Fibroblast of the aortic adventitia (primary cell): ENCODE measurements around the gene MCAT. TPM values are rescaled to one million over a fixed set of nuclear protein-coding genes. Genes with fewer than 3 reads are reported as not detected.

ENCODE experiments used
- DNase-seq: peaks from one replicate; pipeline ENCODE4 v3.0.0-alpha.2; 2010; ENCODE audit warnings: low read depth
- H3K4me3 ChIP-seq: 2 replicates; pipeline ENCODE4 v1.5.1; 2011; ENCODE audit warnings: low read depth, mild to moderate bottlenecking, control low read depth, low read length, moderate library complexity
- CTCF ChIP-seq: IDR thresholded peaks from 2 replicates; pipeline ENCODE4 v1.5.1; 2011; ENCODE audit warnings: mild to moderate bottlenecking, low read length, control low read depth, inconsistent platforms; ENCODE audit not compliant: insufficient read depth
- total RNA-seq: library from RNA; depleted of rRNA; stranded (reverse); fragments of >200 nt; gene quantifications from 2 replicates; pipeline ENCODE4 v1.2.3, GENCODE V29; 2012; ENCODE audit warnings: low replicate concordance

The MCAT gene
- total RNA-seq, 1 donor: 12.2 TPM

GRCh38 chr22:43168471-43169309, 25.5 kb upstream of the MCAT start:
- no peak for TF ChIP-seq CTCF
- H3K4me3 ChIP-seq: no peak overlapping the region
- DNase-seq: peak; percentile 61

GRCh38 chr22:43167001-43167589, 23.9 kb upstream of the MCAT start:
- DNase-seq: no peak
- TF ChIP-seq CTCF: no peak
- H3K4me3 ChIP-seq: no peak overlapping the region

DNA sequence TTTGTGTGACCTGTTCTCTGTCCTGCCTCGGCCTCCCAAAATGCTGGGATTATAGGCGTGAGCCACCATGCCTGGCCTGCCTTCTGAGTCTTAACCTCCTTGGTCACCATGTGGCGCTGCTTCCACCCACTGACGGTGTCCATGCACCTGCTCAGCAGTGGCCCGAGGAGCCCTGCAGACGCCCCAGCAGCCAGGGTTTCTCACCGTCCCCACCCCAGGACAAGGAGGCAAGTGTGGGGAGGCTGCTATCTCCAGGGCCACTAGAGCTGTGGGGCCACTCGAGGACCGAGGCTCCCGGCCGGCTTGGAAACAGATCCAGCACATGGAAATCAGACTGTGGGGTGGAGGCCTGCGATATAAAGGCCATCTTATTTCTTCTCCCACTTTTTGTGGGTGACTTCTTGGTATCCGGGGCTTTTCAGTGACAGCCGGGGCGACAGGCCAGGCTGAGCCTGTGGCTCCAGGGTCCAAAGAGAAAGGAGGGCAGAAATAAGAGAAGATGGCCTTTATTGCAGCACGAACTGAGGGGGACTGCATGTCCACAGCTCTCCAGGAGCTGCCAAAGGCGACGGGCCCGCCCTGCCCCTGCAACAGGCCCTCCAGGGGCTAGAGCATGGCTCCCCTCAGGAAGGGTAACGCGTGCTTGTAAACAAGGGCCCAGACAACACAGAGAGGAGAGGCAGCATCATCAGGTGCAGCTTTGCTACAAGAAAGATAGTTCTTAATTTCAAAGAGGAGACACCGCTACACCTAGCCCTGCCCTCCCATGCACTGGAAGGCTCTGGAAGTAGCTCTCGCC, 23.1 kb upstream of the MCAT start:
- no peak overlapping the region for H3K4me3 ChIP-seq
- DNase-seq: no peak
- no peak for TF ChIP-seq CTCF

GRCh38 chr22:43164636-43165035, 21.4 kb upstream of the MCAT start:
- no peak overlapping the region for H3K4me3 ChIP-seq
- DNase-seq: no peak
- TF ChIP-seq CTCF: no peak

- no peak overlapping the region for H3K4me3 ChIP-seq
- no peak for DNase-seq
- TF ChIP-seq CTCF: no peak
Observed at GRCh38 chr22:43163241-43163795, 20.1 kb upstream of the MCAT start.

- TF ChIP-seq CTCF: no peak
- H3K4me3 ChIP-seq: no peak overlapping the region
- DNase-seq: no peak
Observed at GRCh38 chr22:43162412-43163150, 19.4 kb upstream of the MCAT start.
